ENCODE data around the gene GADD45GIP1.

- no peak for TF ChIP-seq CTCF (IDR thresholded peaks at IDR 0.05)
- TF ChIP-seq POLR2AphosphoS5 (IDR thresholded peaks at IDR 0.05; ENCODE audit: low read depth, low read length), result no peak
Measured at GRCh38 chr19:12994701-12995595, 37.9 kb upstream of the GADD45GIP1 start, which contains the start of gene NFIX.

Data from Panc1 (cell line).